NCI-H2107 treated with DMSO at 0.1 percent for 48 hours (cell line): ENCODE data around the gene TYW1B.
"Not testable (repeated sequence)": the region's sequence is repeated elsewhere in the genome, so short reads cannot be mapped to it uniquely, and the experiment has no call there.

Source experiments
- DNase-seq: peaks from one replicate; lab custom pipeline; 2025; ENCODE audit not compliant: unreplicated experiment; lab: John Stamatoyannopoulos, UW

The TYW1B gene, protein sequence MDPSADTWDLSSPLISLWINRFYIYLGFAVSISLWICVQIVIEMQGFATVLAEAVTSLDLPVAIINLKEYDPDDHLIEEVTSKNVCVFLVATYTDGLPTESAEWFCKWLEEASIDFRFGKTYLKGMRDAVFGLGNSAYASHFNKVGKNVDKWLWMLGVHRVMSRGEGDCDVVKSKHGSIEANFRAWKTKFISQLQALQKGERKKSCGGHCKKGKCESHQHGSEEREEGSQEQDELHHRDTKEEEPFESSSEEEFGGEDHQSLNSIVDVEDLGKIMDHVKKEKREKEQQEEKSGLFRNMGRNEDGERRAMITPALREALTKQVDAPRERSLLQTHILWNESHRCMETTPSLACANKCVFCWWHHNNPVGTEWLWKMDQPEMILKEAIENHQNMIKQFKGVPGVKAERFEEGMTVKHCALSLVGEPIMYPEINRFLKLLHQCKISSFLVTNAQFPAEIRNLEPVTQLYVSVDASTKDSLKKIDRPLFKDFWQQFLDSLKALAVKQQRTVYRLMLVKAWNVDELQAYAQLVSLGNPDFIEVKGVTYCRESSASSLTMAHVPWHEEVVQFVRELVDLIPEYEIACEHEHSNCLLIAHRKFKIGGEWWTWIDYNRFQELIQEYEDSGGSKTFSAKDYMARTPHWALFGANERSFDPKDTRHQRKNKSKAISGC

DNA sequence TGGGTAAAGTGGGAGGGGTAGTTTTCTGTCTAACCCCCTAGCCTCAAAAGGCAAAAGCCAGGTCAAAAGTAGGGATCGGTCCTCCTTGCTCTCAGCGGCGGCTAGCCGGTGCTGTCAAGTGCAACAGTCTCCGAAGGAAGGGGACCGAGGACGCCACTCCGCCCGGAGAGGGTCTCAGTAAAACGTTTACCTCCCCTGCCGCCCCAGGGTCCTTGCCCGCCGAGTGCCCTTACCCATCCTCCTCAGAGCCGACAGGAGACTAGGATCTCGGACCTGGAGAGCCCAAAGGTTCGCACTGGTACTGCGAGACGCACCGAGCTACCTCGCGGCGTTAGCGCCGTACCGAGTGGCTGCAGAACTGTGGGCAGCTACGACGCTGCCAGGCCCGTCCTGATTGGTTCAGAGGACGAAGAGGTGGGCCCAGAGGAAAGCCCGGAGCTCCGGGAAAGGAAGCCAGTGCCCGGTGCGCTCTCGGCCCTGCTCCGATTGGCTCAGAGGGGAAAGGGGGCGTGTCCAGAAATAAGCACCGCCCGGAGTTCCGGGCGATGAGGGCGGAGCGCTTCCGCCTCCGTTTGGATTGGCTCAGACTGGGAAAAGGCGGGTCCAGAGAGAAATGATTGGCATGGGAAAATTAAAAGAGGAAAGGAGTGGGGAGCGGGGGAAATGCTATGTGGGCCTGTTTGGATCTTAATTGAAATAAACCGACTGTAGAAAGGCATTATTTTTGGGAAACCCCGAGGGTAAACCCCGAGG, at the start of gene TYW1B:
TSS of gene TYW1B (minus strand) at position 362 of the 753 bp plus-strand sequence. CDS start at position 237, 125 bp downstream.
- DNase-seq = peak; percentile 96

DNA sequence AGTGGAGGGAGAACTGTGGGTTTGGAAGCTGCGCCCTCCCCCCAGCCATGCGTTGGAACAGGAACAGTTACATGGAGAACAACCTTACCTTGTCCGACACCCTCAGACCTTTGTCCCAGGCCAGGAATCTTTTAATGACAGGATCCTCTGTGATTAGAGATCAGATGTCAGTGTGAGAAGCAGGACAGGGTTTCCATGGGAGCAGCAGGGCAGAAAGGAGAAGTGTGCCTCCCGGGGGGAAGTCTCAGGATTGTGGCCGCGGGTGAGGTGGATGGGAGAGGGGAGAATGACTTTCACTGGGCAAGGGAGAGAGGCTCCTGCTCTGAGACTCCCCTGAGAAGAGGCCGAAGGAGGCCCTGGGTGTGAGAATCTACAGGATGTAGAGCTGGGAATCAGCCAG, 39.6 kb upstream of the TYW1B start:
- not testable (repeated sequence) for DNase-seq

DNA sequence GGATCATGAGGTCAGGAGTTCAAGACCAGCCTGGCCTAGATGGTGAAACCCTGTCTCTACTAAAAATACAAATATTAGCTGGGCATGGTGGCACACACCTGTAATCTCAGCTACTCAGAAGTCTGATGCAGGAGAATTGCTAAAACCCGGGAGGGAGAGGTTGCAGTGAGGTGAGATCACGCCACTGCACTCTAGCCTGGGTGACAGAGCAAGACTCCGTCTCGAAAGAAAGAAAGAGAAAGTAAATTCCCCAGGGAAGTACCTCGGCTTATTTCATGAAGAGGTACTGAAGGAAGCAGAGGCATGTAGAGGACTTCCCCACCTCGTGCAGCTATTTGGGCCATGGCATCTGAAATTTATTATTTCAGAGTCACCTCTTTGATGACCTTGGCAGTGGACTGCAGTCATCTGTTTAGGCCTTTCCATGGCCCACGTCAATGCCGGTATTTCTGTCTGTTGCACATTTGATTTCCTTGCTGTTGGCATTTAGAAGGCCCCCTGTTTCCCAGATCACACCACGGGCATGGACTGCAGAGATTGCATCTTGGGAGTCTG, 30.9 kb upstream of the TYW1B start:
- DNase-seq = not testable (repeated sequence)

DNA sequence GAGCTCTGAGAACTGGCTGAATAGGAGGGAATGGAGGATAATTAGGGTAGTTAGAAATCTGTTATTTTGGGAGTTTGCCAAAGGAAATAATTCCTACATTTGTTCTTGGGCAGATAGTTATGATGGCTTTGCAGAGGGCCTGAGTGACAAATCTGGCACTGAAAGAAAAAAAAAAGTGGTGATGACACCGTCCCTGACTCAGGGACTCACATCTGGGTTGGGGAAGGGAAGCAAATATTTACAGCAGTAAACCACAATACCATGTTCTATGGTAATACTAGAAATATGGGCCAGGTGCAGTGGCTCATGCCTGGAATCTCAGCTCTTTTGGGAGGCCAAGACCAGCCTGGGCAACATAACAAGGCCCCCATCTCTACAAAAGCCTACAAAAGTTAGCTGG, 29.9 kb upstream of the TYW1B start:
- not testable (repeated sequence) for DNase-seq

DNA sequence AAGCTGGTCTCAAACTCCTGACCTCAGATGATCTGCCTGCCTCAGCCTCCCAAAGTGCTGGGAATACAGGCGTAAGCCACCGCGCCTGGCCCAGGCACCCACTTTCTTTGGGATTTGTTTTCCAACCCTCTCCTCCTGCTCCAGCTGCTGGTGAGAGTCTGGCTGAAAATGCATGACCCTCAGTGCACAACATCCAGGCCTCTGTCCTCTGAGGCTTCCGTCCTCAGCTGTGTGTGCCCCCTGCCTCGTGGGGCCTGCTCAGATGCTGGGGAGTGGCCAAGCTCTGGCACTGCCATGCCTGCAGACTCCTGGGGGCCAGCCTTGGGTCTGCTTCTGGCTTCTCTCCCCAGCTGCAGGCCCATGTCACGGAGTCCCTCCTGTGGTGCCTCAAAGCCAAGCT, 27.3 kb upstream of the TYW1B start:
- not testable (repeated sequence) for DNase-seq

DNA sequence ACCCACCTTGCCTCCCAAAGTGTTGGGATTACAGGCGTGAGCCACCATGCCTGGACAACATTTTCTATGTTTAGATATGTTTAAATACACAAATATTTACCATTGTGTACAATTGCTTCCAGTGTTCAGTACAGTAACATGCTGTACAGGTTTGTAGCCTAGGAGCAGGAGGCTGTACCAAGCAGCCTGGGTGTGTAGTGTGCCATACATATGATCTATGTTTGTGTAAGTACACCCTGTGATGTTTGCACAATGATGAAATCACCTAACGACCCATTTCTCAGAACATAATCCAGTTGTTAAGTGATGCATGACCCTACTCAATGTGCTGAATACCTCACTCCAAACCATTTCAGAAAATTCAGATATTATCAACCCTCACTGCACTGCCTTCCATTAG, 24.9 kb upstream of the TYW1B start:
- not testable (repeated sequence) for DNase-seq

DNA sequence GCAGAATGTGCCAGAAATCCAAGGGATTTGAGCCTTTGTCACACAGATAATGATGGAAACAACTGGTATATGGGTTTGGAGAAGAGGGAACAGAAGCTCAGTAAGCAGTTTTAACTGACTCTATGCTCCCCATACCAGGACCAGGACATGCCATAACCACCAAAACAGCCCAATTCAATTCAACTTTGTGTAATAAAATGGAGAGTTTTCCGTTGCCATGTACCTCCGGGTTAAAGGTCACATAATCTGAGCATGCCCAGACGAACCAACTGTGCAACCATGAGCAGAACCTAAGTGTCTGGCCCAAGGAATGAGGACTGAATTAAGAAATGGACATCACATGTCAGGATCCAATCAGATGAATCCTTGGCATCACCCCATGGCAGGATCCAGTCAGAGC, 22.7 kb upstream of the TYW1B start:
- not testable (repeated sequence) for DNase-seq

DNA sequence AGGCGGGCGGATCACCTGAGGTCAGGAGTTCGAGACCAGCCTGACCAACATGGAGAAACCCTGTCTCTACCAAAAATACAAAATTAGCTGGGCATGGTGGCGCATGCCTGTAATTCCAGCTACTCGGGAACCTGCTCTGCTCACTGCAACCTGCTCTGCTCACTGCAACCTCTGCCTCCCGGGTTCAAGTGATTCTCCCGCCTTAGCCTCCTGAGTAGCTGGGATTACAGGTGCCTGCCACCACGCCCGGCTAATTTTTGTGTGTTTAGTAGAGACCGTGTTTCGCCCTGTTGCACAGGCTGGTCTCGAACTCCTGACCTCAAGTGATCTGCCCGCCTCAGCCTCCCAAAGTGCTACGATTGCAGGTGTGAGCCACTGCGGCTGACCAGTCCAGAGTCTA, 16.1 kb upstream of the TYW1B start:
- not testable (repeated sequence) for DNase-seq

DNA sequence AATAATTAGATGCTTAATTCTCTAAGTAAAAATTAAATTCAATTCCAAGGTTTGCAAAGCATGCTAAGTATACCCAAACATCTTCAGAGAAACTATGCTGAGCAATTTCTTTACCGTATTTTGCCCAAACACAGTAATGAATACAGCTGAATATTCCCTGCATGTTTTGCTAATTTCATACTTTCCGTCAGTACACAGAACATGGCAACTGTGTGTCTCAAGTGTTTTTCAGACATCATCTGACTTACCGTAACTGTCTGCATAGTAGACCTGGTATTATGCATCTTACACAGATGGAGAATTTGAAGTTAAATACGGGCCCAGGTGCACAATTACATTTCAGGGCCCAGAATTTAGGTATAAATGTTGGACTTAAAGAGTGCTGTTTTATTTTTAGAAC, 15.2 kb upstream of the TYW1B start:
- not testable (repeated sequence) for DNase-seq

DNA sequence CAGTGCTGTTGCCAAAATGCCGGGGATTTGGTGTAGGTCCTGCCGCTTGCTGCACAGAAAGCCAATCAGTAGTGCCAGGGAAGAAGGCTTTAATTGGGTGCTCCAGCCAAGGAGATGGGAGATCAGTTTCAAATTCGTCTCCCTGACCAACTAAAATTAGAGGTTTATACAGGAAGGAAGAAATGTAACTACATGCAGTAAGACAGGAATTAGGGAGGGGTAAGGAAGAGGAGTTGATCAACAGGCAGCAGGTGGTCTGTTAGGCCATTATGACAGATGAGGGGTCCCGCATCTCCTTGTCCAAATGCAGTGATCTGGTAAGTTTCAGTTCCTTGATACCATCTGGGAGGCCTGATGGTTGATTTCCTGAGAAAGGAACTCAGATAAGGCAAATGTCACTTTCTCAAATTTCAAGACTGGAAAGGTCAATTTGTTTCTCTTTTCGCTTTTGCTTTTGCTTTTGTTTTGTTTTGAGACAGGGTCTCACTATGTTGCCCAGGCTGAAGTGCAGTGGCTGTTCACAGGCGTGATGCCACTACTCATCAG, 13.0 kb upstream of the TYW1B start:
- not testable (repeated sequence) for DNase-seq

DNA sequence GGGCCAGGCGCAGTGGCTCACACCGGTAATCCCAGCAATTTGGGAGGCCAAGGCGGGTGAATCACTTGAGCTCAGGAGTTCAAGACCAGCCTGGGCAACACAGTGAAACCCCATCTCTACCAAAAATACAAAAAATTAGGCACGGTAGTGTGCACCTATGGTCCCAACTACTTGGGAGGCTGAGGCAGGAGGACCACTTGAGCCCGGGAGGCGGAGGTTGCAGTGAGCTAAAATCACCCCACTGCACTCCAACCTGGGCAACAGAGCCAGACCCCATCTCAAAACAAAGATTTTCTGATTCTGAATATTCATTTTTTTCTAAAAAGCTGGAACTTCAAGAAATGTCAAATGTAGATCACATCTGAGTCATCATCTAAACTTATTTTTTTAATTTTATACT, 10.3 kb upstream of the TYW1B start:
- DNase-seq = not testable (repeated sequence)

DNA sequence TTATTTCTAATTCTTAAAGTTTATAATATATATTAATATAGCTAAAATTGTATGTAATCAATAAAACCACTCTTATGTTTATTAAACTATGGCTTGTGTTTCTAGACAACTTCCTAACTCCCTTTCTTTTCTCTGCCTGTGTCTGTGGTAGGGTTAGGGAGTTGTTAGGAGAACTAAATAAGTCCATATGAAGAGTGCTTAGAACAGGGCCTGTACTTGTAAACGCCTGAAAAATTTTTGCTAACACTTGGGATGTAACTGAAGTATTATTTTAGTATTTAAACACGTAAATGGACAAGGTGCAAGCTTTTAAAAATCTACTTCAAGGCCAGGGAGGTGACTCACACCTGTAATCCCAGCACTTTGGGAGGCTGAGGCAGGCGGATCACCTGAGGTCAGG, 9.3 kb upstream of the TYW1B start:
- DNase-seq = not testable (repeated sequence)

DNA sequence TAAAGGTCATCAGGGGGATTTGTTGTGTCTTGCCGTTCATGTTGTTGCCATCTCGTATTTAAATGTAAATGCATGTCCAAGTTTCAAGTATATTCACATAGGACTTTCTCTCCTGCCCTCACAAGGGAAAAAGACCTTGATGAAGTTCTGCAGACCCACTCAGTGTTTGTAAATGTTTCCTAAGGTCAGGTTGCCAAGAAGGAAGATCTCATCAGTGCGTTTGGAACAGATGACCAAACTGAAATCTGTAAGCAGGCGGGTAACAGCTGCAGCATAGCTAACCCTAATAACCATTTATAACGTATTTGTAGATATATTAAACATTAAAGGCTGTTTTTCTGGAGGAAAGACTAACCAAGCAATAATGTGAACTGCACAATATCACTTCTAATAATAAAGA, 2.6 kb upstream of the TYW1B start:
- not testable (repeated sequence) for DNase-seq

DNA sequence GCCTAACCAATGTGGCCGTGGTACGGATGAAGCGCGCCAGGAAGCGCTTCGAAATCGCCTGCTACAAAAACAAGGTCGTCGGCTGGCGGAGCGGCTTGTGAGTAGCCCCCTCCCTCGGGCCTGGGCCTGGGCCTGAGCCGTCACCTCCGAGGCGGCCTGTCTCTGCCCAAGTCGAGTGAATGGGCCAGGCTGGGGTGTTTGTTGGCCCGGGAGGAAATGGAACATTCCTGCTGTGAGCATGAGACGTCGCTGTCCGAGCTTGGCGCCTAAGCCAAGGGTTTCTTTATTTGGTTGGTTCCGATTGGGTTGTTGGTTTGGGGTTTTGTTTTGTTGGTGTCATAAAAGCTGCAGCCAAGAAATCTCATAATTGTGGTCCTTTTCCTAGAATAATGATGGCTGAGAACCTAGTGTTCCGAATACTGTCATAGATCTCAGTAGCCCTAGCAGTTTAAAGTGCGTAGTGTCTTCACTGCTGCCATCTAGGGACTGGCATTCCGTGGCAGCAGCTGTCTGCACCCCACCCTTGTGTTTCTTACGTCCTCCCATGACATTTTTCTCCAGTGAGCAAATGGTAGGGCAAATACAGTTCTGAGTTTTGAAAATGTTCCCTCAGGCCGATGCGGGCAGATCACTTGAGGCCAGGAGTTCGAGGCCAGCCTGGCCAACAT, 1.8 kb upstream of the TYW1B start:
- peak; percentile 22 for DNase-seq

DNA sequence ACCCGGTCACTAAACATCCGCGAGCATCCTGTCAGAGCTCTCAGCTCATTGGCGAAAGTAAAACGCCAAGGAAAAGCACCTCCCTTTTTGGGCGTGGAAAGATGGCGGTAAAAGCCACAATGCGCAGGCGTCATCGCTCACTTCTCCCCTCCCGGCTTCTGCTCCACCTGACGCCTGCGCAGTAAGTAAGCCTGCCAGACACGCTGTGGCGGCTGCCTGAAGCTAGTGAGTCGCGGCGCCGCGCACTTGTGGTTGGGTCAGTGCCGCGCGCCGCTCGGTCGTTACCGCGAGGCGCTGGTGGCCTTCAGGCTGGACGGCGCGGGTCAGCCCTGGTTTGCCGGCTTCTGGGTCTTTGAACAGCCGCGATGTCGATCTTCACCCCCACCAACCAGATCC, 1.3 kb upstream of the TYW1B start:
- peak; percentile 98 for DNase-seq

DNA sequence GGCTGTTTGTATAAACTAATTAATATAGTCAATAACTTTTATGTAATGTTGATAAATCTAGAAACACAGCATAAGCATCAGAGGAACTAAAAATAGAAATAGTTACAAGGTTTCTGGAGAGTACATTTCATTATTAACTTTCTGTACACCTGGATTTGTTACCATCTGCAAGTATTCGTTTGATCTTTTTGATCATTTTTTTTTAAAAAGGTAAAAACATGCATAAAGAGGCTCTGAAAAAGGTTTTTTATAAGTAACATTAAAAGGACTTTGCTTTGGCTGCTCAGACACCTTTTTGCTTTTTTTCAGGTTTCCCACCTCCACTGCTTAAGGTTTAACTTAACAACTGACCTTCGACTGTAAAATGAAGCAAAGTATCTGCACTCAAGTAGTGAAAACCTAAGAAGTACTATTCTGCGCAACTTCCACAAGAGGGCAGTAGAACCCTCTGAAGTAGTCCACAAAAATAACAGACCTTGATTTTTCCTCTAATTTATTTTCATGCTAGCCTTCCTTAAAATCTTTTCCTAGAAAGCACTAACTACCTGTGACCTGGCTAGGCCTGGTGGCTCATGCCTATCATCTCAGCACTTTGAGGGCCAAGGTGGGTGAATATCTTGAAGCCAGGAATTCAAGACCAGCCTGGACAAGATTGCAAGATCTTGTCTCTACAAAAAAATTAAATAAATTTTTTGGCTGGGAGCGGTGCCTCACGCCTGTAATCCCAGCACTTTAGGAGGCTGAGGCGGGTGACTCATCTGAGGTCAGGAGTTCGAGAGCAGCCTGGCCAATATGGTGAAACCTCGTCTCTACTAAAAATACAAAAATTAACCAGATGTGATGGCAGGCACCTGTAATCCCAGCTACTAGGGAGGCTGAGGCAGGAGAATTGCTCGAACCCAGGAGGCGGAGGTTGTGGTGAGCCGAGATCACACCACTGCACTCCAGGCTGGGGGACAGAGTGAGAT, 4.0 kb downstream of the TYW1B start:
- not testable (repeated sequence) for DNase-seq

DNA sequence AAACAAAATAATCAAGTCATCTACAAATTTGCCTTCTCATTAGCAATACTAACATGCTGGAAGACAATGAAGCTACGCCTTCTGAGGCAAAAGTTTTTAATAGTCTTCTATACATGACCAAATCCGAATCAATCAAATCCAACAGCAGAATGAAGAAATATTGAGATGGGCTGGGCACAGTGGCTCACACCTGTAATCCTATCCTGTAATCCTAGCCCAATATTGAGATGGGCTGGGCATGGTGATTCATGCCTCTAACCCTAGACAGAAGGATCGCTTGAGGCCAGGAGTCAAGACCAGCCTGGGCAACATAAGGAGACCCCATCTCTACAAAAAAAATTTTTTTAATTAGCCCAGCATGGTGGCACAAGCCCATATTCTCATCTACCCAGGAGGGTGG, 5.5 kb downstream of the TYW1B start:
- not testable (repeated sequence) for DNase-seq

DNA sequence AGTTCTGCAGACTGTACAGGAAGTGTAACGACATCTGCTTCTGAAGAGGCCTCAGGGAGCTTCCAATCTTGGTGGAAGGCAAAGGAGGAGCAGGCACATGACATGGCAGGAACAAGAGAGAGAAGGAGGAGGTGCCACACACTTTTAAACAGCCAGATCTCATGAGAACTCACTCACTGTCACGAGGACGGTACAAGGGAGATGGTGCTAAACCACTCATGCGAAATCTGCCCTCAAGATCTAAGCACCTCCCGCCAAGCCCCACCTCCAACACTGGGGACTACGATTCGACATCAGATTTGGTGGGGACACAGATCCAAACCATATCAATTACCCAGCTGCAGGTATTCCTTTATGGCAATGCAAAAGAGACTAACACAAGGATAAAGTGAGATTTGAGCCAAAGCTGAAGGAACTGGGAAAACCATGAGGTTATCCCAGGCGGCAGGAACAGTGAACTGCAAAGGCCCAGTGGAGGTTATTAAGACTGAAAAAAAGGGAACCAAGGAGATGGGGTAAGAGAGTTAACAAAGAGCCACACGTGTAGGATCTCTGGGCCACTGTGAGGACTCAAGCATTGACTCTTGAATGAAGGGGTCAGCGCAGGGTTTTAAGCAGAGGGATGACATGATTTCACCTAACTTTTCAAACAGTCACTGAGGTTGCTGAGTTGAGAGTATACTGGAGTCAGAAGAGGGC, 9.2 kb downstream of the TYW1B start:
- DNase-seq = not testable (repeated sequence)

DNA sequence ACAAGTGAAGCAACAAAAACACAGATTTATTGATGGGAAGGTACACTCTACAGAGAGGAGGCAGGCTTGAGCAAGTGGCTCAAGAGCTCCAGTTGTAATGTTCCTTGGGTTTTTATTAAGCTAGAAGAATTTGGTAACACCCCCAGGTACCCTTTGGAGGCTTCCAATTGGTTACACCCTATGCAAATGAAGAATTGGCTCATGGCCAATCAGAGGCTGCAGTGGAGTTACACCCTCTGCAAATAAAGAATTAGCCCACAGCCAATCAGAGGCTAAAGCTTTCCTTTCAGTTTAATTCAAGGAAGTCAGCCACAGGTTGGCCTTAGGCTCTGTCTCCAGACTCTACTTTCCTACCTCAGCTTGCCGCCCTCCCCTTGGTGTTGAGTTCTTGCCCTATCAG, 10.3 kb downstream of the TYW1B start:
- not testable (repeated sequence) for DNase-seq
